ENCODE results near the gene TBC1D1. TPM values are rescaled to one million over a fixed set of nuclear protein-coding genes. Genes with fewer than 3 reads are reported as not detected.

TBC1D1 gene
- total and polyA plus RNA-seq, 2 experiments from 2014 or later = 53.9 to 151 TPM

- TF ChIP-seq, protein P1, sequence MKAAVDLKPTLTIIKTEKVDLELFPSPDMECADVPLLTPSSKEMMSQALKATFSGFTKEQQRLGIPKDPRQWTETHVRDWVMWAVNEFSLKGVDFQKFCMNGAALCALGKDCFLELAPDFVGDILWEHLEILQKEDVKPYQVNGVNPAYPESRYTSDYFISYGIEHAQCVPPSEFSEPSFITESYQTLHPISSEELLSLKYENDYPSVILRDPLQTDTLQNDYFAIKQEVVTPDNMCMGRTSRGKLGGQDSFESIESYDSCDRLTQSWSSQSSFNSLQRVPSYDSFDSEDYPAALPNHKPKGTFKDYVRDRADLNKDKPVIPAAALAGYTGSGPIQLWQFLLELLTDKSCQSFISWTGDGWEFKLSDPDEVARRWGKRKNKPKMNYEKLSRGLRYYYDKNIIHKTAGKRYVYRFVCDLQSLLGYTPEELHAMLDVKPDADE (IDR thresholded peaks at IDR 0.05) = no peak
- no peak for TF ChIP-seq REST (IDR thresholded peaks at IDR 0.05; ENCODE audit: unreplicated experiment)
- Mint-ChIP-seq H3K27me3 (ENCODE audit: insufficient read depth, low read depth, poor library complexity) (peaks cover 2% of the 10 kb centered on the region), H3K36me3 (ENCODE audit: low read depth) (no peaks in the 10 kb centered on the region), H3K27ac (no peak within 1 kb of the TSS), H3K4me3 (no peak within 1 kb of the TSS), H3K9me3 (no peaks in the 10 kb centered on the region), H3K4me1 (no peaks in the 10 kb centered on the region; the same call in 2 of the 3 replicates)
- Histone ChIP-seq H3K4me1 (ENCODE audit: insufficient read depth) (no peaks in the 10 kb centered on the region), H3K9me2 (ENCODE audit: insufficient read depth) (no peaks in the 10 kb centered on the region), H3K27ac (ENCODE audit: low read depth) (no peak within 1 kb of the TSS), H4K20me1 (replicated peaks; ENCODE audit: insufficient read depth) (no peaks in the 10 kb centered on the region), H3K4me3 (no peak within 1 kb of the TSS), H3K27me3 (ENCODE audit: insufficient read depth) (no peaks in the 10 kb centered on the region), H3K4me2 (no peak within 1 kb of the TSS), H3F3A (replicated peaks; ENCODE audit: low read depth) (no peaks in the 10 kb centered on the region), H3K36me3 (ENCODE audit: insufficient read depth) (no peaks in the 10 kb centered on the region), H3K79me2 (replicated peaks; ENCODE audit: insufficient read depth) (no peaks in the 10 kb centered on the region), H2AFZ (no peak within 1 kb of the TSS)
- DNase-seq (ENCODE audit: low spot score) (no peak), ATAC-seq (no peak)
These were observed 69.2 kb downstream of the TBC1D1 start, which contains the start of gene PTTG2 for GRCh38 chr4:37960098-37960497. PTTG2 (plus strand) TSS chr4:37960398; CDS start chr4:37960435, 37 bp downstream.

DNA sequence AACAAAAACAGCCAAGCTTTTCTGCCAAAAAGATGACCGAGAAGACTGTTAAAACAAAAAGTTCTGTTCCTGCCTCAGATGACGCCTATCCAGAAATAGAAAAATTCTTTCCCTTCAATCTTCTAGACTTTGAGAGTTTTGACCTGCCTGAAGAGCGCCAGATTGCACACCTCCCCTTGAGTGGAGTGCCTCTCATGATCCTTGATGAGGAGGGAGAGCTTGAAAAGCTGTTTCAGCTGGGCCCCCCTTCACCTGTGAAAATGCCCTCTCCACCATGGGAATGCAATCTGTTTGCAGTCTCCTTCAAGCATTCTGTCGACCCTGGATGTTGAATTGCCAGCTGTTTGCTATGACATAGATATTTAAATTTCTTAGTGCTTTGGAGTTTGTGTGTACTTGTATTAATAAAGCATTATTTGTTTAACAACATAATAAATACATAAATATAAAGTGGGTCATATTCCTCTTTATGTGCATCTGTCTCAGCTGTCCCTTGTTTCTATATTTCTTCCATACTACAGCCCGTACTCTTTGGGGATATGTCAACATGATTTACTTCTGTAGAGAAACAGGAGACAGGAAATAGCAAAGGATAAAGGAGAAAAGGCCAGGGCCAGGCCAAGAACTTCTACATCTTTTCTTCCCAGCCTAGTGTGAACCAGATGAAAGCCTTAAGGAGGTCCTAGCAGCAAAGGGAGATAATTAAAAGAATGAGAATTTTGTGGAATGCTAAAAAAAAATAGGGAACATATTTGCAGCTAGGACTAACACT, 70.0 kb downstream of the TBC1D1 start:
- no peaks in the 10 kb centered on the region for H4K20me1 ChIP-seq (replicated peaks; ENCODE audit: insufficient read depth)
- no peaks in the 10 kb centered on the region for H3K36me3 Mint-ChIP-seq (ENCODE audit: low read depth)
- H3K4me2 ChIP-seq = no peak overlapping the region
- no peaks in the 10 kb centered on the region for H3K9me3 Mint-ChIP-seq
- no peaks in the 10 kb centered on the region for H3K4me1 ChIP-seq (ENCODE audit: insufficient read depth)
- peaks cover 2% of the 10 kb centered on the region for H3K27me3 Mint-ChIP-seq (ENCODE audit: insufficient read depth, low read depth, poor library complexity)
- H3K4me1 Mint-ChIP-seq = no peaks in the 10 kb centered on the region; the same call in 2 of the 3 replicates
- no peaks in the 10 kb centered on the region for H3K27me3 ChIP-seq (ENCODE audit: insufficient read depth)
- H3K27ac Mint-ChIP-seq = no peak overlapping the region
- H3K9me2 ChIP-seq (ENCODE audit: insufficient read depth) = no peaks in the 10 kb centered on the region
- no peaks in the 10 kb centered on the region for H3F3A ChIP-seq (replicated peaks; ENCODE audit: low read depth)
- no peak overlapping the region for H2AFZ ChIP-seq
- no peak for ATAC-seq
- H3K27ac ChIP-seq (ENCODE audit: low read depth) = no peak overlapping the region
- H3K4me3 Mint-ChIP-seq = no peak overlapping the region
- no peak for DNase-seq (ENCODE audit: low spot score)
- no peak overlapping the region for H3K4me3 ChIP-seq
- no peaks in the 10 kb centered on the region for H3K36me3 ChIP-seq (ENCODE audit: insufficient read depth)
- no peaks in the 10 kb centered on the region for H3K79me2 ChIP-seq (replicated peaks; ENCODE audit: insufficient read depth)
- TF ChIP-seq EZH2 (IDR thresholded peaks at IDR 0.05; ENCODE audit: low read depth, unreplicated experiment) (no peak), REST (IDR thresholded peaks at IDR 0.05; ENCODE audit: unreplicated experiment) (no peak), EZH2phosphoT487 (IDR thresholded peaks at IDR 0.05; ENCODE audit: unreplicated experiment) (no peak), STAT1 (IDR thresholded peaks at IDR 0.05; ENCODE audit: unreplicated experiment) (no peak), CREB1 (CRISPR knock-in tag; IDR thresholded peaks at IDR 0.05; ENCODE audit: low read depth) (no peak), NANOG (IDR thresholded peaks at IDR 0.05; ENCODE audit: borderline replicate concordance) (no peak)
- TF ChIP-seq, protein P1 (IDR thresholded peaks at IDR 0.05) = no peak

All from GM23338 (cell line).